Middle frontal gyrus (tissue), 1 donor: ENCODE measurements around the gene TTC32.
"Not testable (repeated sequence)": the region's sequence is repeated elsewhere in the genome, so short reads cannot be mapped to it uniquely, and the experiment has no call there.

Experiments used
- DNase-seq: peaks from one replicate; pipeline ENCODE4 v3.0.0-alpha.2; 2015; ENCODE audit warnings: low spot score; ENCODE audit errors: extremely low spot score

TTC32 gene

GRCh38 chr2:19901442-19902215 is at the start of gene TTC32:
TSS of gene TTC32 (minus strand) at chr2:19901983. CDS start at chr2:19901854, 129 bp downstream.
- DNase-seq, result peak; percentile 87

DNA sequence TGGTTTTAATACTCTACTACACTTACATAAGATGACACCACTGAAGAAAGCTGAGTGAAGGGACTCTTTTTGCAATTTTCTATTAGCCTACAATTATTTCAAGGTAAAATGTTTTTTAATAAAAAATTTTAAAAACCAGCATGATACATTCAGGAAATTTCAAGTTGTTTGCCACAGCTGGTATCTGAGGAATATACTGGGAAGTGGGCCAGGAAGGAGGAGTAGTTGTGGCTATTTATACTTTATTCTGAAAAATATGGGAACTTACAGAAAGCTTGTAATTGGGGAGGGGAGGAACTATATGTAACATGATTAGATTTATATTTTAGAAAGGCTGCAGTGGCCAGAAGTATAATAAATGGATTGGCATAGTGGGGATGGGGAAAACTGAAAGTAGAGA is 47.3 kb upstream of the TTC32 start:
- DNase-seq, result no peak

- no peak for DNase-seq
Measured at GRCh38 chr2:19947184-19947940, 45.6 kb upstream of the TTC32 start.

DNA sequence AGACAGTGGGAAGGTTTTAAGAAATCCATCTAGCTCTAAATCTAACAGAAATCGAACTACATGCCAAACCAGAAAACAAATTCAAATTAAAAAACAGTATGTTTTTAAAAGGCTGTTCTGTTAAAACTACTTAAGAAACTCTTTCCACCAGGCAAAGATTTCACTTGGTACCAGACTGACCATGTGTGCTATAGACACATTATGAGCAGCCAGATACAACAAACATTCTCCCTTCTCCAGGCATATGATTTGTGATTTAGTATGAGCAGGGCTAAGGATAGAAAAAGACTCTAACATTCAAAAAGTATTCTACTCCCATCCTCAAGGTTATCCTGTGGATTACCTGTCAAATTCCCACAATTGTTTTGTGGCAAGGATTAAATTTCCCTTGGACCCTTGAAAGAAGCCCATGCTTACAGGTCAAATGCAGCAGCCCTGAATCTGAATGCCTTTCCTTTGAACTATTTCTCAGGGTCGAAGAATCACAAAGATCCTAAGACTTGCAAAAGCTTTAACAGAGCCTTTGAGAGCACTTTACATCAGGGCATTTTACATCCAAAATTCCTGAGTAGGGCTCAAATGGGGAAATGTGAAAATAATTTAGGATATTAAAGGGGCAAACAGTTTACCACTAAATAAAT is 42.5 kb upstream of the TTC32 start:
- DNase-seq, result no peak

- DNase-seq, result no peak
Measured at GRCh38 chr2:19943189-19943588, 41.4 kb upstream of the TTC32 start.

DNA sequence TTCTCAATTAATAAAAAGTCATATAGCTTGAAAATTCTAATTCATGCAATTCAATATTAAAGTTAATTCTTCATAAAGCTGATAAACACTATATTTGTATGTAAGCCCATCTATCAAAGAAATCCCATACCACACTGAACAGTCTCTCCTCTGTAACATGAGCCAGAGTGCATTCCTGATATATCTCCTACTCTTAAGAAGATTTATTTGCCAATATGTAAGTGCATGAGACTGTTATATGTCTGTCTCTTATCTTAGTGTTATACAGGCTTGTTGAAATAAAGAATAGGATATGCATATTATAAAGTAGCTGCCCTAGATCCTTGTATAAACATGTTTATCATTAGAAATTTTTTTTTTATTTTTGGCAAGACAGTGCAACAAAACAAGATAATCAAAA is 40.4 kb upstream of the TTC32 start:
- DNase-seq, result no peak

GRCh38 chr2:19937004-19937403 is 35.2 kb upstream of the TTC32 start:
- no peak for DNase-seq

GRCh38 chr2:19936203-19936602 is 34.4 kb upstream of the TTC32 start:
- DNase-seq, result no peak

DNA sequence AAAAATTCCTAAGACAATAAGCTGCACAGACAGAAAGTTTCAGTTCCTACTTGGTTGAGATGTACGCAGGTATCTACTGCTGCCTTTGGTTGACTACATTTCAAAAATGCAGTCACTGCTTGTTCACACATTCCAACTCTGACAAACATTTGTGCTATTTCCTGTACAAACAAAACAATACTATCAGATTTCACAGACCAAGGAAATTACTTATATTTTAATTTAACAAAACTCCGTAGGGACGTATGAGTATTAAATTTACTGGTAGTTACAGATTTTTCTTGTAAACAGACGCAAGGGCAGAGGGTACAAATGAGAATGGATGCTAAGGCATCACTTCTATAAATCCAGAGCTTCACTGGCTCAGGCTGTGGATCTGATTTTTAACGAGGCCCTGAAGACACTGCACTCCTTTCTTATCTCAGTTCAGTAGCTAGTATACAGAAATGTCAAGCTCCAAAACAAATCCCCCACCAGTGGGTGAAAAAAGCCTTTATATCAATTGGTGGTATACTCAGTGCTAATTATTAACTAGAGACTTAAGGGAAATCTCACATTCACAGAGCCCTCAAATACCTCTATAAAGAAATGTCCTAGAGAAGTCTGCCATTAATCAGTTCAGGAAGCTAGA is 31.7 kb upstream of the TTC32 start:
- no peak for DNase-seq

- DNase-seq, result no peak
Measured at GRCh38 chr2:19932928-19933327, 31.1 kb upstream of the TTC32 start.

GRCh38 chr2:19929226-19929625 is 27.4 kb upstream of the TTC32 start:
- DNase-seq, result no peak

DNA sequence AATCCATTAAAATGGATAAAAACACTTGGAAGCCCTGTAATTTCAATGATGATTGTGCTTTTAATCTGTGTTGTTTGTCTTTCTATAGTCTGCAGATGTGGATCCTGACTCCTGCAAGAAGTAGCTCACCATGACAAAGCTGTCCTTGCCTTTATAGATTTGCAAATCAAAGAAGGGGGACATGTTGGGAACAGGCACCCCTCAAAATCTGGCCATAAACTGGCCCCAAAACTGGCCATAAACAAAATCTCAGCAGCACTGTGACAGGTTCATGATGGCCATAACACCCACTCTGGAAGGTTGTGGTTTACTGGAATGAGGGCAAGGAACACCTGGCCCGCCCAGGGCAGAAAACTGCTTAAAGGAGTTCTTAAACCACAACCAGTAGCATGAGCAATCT is 26.0 kb upstream of the TTC32 start:
- not testable (repeated sequence) for DNase-seq

GRCh38 chr2:19924526-19924925 is 22.7 kb upstream of the TTC32 start:
- not testable (repeated sequence) for DNase-seq

DNA sequence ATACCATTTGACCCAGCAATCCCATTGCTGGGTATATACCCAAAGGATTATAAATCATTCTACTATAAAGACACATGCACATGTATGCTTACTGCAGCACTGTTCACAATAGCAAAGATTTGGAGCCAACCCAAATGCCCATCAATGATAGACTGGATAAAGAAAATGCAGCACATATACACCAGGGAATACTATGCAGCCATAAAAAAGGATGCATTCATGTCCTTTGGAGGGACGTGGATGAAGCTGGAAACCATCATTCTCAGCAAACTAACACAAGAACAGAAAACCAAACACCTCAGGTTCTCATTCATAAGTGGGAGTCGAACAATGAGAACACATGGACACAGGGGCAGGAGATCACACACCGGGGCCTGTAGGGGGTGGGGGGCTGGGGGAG is 20.4 kb upstream of the TTC32 start:
- DNase-seq, result not testable (repeated sequence)

GRCh38 chr2:19916385-19916950 is 14.7 kb upstream of the TTC32 start:
- no peak for DNase-seq

DNA sequence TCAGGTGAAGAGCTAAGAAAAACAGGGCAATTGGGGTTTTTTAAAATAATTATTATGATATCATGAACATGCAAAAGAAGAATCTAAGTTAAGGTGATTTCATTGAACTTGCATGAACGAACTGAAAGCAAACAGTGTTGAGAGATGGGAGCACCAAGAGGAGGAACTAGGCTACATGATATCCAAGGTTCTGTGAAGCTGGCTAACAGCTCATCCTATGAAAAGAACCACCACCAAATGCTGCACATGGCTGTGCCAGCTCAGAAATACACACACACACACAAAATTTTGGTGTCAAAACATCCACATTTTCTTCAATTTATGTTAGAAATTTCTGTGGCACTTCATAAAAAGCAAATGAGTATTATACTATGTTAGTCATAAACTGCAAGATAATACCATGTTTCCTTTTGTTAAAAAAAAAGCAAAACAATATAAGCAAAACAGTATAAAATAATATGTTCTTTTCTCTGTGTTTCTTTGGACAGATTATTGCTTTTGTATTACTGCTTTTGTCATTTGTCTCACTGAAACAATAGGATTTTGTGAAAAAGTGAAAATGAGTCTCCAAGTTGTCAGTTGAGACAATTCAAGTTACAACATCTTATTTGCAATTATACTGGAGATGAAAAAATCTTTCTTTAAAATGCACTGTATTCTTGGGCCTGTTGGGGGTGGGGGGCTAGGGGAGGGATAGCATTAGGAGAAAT is 12.6 kb upstream of the TTC32 start:
- no peak for DNase-seq

- DNase-seq, result no peak
Measured at GRCh38 chr2:19911808-19912509, 10.2 kb upstream of the TTC32 start.

- no peak for DNase-seq
Measured at GRCh38 chr2:19902216-19902740, 495 bp upstream of the TTC32 start.

- no peak for DNase-seq
Measured at GRCh38 chr2:19900931-19901441, 797 bp downstream of the TTC32 start.
